Thyroid gland (tissue), 4 donors: ENCODE results near the gene NKD1. TPM values are rescaled to one million over a fixed set of nuclear protein-coding genes. Genes with fewer than 3 reads are reported as not detected.
A peak's percentile ranks its signal among the peaks of the same experiment; 100 is the strongest.

ENCODE experiments used
- DNase-seq, 2 donors: peaks; one replicate each; pipeline ENCODE4 v3.0.0-alpha.2; 2019
- H3K27ac ChIP-seq, 3 donors: fragments of 200-600 bp; sonication (generic); 1 replicate in 2 of 3; 2 replicates in 1 of 3; pipeline ENCODE4 v1.5.1; 2016 to 2019; ENCODE audit warnings: mild to moderate bottlenecking in 1 of 3, moderate library complexity in 1 of 3
- H3K27me3 ChIP-seq: fragments of 200-600 bp; sonication (generic); one replicate; pipeline ENCODE4 v1.5.1; 2019
- H3K36me3 ChIP-seq, 2 donors: fragments of 200-600 bp; sonication (generic); one replicate each; pipeline ENCODE4 v1.5.1; 2016 to 2019
- H3K4me1 ChIP-seq, 2 donors: fragments of 200-600 bp; sonication (generic); one replicate each; pipeline ENCODE4 v1.5.1; 2017 to 2019
- H3K4me3 ChIP-seq, 3 donors: fragments of 200-600 bp; sonication (generic); replicated peaks in 1 of 3; 1 replicate in 2 of 3; 2 replicates in 1 of 3; pipeline ENCODE4 v1.5.1; 2016; ENCODE audit warnings: mild to moderate bottlenecking in 1 of 3
- H3K9me3 ChIP-seq: fragments of 200-600 bp; sonication (generic); one replicate; pipeline ENCODE4 v1.5.1; 2017
- POLR2A ChIP-seq, 2 donors: fragments of 450-650 bp; IDR thresholded peaks; one replicate each; pipeline ENCODE4 v1.6.1; 2017; ENCODE audit warnings: antibody characterized with exemption in 2 of 2, mild to moderate bottlenecking in 2 of 2, moderate library complexity in 1 of 2
- whole genome bisulfite sequencing, 2 donors: methylation state at CpG; one replicate each; pipeline ENCODE4 v1.1.5; 2017; 5-methylcytosine and 5-hydroxymethylcytosine counted together
- intact Hi-C: fragments of 100-400 bp; cut with DNase I; formaldehyde crosslinking; loops from one replicate; pipeline ENCODE4 v1.15.1; 2023
- total RNA-seq, 4 donors: library from RNA; depleted of rRNA; stranded (reverse); fragments of >200 nt; gene quantifications; one replicate each; pipeline ENCODE4 v1.2.3, GENCODE V29; 2016
- TF ChIP-seq, protein P1 (sequence below), 6 experiments: fragments of 200-600 bp in 3 of 6; fragments of 450-650 bp in 3 of 6; sonication (generic) in 3 of 6; IDR thresholded peaks; one replicate each; pipeline ENCODE4 v1.5.1; 2016 to 2019; ENCODE audit warnings: antibody characterized with exemption in 6 of 6, mild to moderate bottlenecking in 2 of 6, inconsistent platforms in 1 of 6, moderate library complexity in 1 of 6

NKD1 gene
- total RNA-seq, 4 donors from 2014 or later = 0.63 to 13.8 (median 1.1) TPM

DNA sequence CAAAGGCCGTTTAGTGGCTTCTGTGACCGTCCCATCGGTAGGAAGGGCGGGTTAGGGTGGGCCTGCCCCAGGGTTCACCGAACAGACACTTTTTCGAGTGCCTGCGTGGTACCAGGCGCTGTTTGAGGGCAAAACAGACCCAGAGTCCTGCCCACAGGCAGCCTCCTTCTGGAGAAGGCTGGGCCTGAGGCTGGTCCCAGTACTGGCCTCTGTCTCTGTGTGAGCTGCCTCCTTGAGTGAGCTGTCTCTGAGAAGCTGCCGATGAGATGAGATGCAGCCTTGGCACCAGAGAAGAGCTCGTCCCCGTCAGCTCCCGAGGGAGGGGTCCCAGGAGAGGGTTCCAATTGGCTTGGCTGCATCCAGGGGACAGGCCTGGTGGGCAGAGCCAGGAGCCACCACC is 53.1 kb downstream of the NKD1 start:
- H3K4me1 ChIP-seq = no peaks in the 10 kb centered on the region
- H3K27ac ChIP-seq = no peak overlapping the region
- no peaks in the 10 kb centered on the region for H3K27me3 ChIP-seq
- intact Hi-C loops = no loop called here
- H3K9me3 ChIP-seq = no peaks in the 10 kb centered on the region
- DNase-seq = no peak
- no peak overlapping the region for H3K4me3 ChIP-seq
- no peak for TF ChIP-seq POLR2A (IDR thresholded peaks at IDR 0.05)
- TF ChIP-seq, protein P1, sequence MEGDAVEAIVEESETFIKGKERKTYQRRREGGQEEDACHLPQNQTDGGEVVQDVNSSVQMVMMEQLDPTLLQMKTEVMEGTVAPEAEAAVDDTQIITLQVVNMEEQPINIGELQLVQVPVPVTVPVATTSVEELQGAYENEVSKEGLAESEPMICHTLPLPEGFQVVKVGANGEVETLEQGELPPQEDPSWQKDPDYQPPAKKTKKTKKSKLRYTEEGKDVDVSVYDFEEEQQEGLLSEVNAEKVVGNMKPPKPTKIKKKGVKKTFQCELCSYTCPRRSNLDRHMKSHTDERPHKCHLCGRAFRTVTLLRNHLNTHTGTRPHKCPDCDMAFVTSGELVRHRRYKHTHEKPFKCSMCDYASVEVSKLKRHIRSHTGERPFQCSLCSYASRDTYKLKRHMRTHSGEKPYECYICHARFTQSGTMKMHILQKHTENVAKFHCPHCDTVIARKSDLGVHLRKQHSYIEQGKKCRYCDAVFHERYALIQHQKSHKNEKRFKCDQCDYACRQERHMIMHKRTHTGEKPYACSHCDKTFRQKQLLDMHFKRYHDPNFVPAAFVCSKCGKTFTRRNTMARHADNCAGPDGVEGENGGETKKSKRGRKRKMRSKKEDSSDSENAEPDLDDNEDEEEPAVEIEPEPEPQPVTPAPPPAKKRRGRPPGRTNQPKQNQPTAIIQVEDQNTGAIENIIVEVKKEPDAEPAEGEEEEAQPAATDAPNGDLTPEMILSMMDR (IDR thresholded peaks at IDR 0.05) = no peak
- WGBS, 2 donors = 85 to 86% methylated on average over 8 to 10 of the region's 12 CpGs
- H3K36me3 ChIP-seq = no peaks in the 10 kb centered on the region

DNA sequence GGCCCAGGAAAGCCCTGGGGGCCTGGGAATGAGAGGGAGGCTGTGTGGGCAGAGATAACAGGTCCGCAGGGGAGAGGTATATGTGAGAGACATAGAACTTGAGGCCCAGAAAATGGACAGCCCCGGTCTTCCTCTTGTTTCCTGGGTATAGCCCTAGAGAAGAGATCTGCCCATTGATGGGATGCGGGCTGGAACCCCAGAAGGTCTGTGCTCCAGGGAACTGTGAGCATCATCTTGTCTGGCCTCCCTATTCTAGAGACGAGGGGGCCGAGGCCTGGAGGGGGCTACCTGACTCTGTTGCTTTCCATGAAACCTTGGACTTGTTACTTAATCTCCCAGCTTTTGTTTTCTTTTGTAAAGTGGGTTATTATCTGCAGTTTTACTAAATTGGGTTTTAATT is 53.9 kb downstream of the NKD1 start:
- intact Hi-C loops = no loop called here
- Histone ChIP-seq H3K36me3 (no peaks in the 10 kb centered on the region), H3K4me3 (no peak overlapping the region), H3K27ac (no peak overlapping the region), H3K27me3 (no peaks in the 10 kb centered on the region), H3K9me3 (no peaks in the 10 kb centered on the region), H3K4me1 (no peaks in the 10 kb centered on the region)
- TF ChIP-seq, protein P1 (IDR thresholded peaks at IDR 0.05) = no peak
- TF ChIP-seq POLR2A (IDR thresholded peaks at IDR 0.05) = no peak
- 90 to 97% methylated on average over 5 of the region's 5 CpGs for WGBS, 2 donors
- DNase-seq = no peak

DNA sequence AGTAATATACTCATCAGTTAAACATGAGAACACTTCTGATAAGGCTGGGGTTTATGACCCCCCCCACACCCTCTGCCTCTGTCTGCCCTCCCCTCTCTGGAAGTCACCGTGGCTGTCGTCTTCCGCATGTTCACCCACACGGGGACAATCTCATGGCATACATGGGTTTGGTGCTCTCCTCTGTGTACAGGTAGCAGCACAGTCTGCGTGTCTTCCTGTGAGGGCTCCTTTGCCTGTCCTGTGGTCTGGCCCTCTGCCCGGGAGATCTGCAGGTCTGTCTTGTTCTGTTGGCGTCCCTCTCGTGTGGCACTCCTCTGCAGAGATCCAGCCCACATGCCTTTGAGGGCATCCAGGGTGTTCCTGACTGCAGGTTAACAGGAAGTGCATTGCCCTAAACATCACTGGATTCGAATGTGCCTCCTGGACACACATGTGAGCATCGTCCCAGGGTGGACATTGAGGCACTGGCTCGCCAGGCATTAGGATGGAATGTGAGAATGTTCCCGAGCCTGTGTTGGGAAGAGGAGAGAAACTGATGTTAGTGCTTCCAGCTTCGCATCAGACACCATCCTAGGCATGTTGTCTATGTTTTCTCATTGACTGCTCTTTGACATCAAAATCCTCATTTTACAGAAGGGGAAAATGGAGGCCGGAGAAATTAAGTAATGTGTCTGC is 54.5 kb downstream of the NKD1 start:
- intact Hi-C loops = no loop called here
- Histone ChIP-seq H3K27me3 (no peaks in the 10 kb centered on the region), H3K4me3 (no peak overlapping the region), H3K36me3 (no peaks in the 10 kb centered on the region), H3K4me1 (no peaks in the 10 kb centered on the region), H3K27ac (no peak overlapping the region), H3K9me3 (no peaks in the 10 kb centered on the region)
- WGBS, 2 donors = 77 to 85% methylated on average over 14 of the region's 14 CpGs
- DNase-seq = peak in 1 of 2 donors; percentile 10
- TF ChIP-seq, protein P1 (IDR thresholded peaks at IDR 0.05) = no peak
- no peak for TF ChIP-seq POLR2A (IDR thresholded peaks at IDR 0.05)

DNA sequence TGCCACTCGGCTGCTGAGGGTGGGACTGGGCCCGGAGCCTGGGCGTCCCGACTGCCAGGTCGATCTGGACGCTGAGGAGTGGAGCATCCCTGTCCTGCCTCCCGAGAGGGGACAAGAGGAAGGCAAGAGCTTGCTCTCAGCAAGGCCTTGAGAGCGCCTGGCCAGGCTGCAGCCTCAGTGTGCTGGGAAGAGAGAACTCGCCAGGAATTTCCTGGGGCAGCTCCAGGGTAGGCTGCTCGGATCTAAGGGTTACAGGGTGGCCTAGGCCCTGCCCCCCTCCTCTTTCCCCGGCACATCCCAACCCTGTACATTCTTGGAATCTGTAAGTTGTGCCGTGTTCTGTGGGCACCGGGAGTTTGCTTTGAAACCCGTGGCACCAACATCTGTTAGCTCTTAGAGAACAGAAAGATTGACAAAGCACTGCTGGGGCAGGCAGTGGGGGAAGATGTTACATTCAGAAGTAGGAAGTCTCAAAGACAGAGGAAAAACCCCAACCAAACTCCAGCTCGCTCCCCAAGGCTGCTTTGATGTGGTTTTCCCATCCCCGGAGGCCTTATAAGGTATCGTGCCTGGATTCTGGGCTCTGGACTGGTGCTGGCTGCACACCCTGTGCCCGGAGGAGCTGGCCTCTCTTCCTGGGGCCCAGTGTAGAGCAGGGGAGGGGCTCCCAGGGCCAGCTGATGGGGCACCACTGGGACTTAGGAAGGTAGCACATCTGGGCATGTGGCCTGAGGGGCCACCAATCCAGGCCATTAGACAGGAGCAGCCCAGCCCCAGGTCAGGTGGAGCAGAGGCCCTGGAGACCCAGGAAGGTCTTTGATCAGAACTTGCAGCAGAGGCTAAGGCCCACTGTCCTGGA is 55.2 kb downstream of the NKD1 start:
- H3K36me3 ChIP-seq = no peaks in the 10 kb centered on the region
- no peak for TF ChIP-seq POLR2A (IDR thresholded peaks at IDR 0.05)
- TF ChIP-seq, protein P1 (IDR thresholded peaks at IDR 0.05) = no peak
- H3K4me1 ChIP-seq = no peaks in the 10 kb centered on the region
- H3K27ac ChIP-seq = no peak overlapping the region
- 71 to 89% methylated on average over 18 of the region's 18 CpGs for WGBS, 2 donors
- intact Hi-C loops = no loop called here
- no peaks in the 10 kb centered on the region for H3K9me3 ChIP-seq
- DNase-seq = no peak
- H3K27me3 ChIP-seq = no peaks in the 10 kb centered on the region
- H3K4me3 ChIP-seq = no peak overlapping the region

DNA sequence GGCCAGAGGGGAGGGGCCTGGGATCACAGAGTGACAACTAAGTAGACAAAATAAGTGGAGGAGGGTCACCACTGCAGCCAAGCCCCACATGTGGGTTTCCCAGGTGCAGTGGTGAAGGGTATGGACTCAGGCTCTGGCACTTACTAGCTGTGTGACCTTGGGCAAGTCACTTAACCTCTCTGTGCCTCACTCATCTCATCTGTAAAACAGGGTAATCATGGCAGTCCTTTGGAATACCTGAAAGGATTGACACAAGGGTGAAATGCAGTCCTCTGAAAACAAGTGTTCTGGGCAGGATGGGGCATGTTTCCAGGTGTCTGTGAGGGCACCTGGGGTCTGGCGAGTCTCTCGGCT is 55.8 kb downstream of the NKD1 start:
- 86 to 95% methylated on average over 2 of the region's 2 CpGs for WGBS, 2 donors
- no peaks in the 10 kb centered on the region for H3K4me1 ChIP-seq
- H3K9me3 ChIP-seq = no peaks in the 10 kb centered on the region
- no peak for TF ChIP-seq POLR2A (IDR thresholded peaks at IDR 0.05)
- H3K27me3 ChIP-seq = no peaks in the 10 kb centered on the region
- H3K4me3 ChIP-seq = no peak overlapping the region
- H3K27ac ChIP-seq = no peak overlapping the region
- H3K36me3 ChIP-seq = no peaks in the 10 kb centered on the region
- intact Hi-C loops = no loop called here
- DNase-seq = no peak
